ENCODE results near the gene CASK. TPM values are rescaled to one million over a fixed set of nuclear protein-coding genes. Genes with fewer than 3 reads are reported as not detected.

The CASK gene
- total and polyA plus RNA-seq, 9 of the 15 experiments (the other 6 are each of a cell fraction or from before 2014, with no cell fraction given), result 1.3 to 7.4 (median 5.2) TPM

DNA sequence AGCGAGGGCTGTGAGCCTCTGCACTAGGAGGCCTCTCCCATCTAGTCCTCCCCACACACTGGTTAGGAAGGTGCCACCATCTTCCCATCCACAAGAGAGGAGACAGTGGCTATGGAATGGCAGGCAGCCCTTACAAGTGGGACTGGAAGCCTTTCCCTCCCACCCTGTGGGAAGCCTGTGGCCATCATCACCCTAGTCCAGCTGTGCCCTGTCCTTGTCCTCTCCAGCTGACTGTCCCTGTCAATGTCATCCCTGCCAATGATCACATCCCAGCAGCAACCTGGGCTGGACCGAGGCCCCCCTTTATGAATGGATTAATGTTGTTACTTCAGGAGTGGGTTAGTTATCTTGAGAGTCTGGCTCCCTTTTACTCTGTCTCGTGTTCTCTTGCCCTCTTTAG is 423.4 kb downstream of the CASK start (continued):
- TF ChIP-seq, protein P1, sequence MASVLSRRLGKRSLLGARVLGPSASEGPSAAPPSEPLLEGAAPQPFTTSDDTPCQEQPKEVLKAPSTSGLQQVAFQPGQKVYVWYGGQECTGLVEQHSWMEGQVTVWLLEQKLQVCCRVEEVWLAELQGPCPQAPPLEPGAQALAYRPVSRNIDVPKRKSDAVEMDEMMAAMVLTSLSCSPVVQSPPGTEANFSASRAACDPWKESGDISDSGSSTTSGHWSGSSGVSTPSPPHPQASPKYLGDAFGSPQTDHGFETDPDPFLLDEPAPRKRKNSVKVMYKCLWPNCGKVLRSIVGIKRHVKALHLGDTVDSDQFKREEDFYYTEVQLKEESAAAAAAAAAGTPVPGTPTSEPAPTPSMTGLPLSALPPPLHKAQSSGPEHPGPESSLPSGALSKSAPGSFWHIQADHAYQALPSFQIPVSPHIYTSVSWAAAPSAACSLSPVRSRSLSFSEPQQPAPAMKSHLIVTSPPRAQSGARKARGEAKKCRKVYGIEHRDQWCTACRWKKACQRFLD (CRISPR knock-in tag; IDR thresholded peaks at IDR 0.05), result no peak
- TF ChIP-seq, protein P2, sequence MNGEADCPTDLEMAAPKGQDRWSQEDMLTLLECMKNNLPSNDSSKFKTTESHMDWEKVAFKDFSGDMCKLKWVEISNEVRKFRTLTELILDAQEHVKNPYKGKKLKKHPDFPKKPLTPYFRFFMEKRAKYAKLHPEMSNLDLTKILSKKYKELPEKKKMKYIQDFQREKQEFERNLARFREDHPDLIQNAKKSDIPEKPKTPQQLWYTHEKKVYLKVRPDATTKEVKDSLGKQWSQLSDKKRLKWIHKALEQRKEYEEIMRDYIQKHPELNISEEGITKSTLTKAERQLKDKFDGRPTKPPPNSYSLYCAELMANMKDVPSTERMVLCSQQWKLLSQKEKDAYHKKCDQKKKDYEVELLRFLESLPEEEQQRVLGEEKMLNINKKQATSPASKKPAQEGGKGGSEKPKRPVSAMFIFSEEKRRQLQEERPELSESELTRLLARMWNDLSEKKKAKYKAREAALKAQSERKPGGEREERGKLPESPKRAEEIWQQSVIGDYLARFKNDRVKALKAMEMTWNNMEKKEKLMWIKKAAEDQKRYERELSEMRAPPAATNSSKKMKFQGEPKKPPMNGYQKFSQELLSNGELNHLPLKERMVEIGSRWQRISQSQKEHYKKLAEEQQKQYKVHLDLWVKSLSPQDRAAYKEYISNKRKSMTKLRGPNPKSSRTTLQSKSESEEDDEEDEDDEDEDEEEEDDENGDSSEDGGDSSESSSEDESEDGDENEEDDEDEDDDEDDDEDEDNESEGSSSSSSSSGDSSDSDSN (IDR thresholded peaks at IDR 0.05; ENCODE audit: borderline replicate concordance in 1 of 2, low read depth in 2 of 2, low read length in 2 of 2), result no peak
- TF ChIP-seq TOE1 (IDR thresholded peaks at IDR 0.05; ENCODE audit: borderline replicate concordance) (no peak), TOE1 (CRISPR knock-in tag; IDR thresholded peaks at IDR 0.05; ENCODE audit: borderline replicate concordance, low read depth) (no peak), ZFP36 (IDR thresholded peaks at IDR 0.05; ENCODE audit: low read depth, low read length, partially characterized antibody) (no peak)

DNA sequence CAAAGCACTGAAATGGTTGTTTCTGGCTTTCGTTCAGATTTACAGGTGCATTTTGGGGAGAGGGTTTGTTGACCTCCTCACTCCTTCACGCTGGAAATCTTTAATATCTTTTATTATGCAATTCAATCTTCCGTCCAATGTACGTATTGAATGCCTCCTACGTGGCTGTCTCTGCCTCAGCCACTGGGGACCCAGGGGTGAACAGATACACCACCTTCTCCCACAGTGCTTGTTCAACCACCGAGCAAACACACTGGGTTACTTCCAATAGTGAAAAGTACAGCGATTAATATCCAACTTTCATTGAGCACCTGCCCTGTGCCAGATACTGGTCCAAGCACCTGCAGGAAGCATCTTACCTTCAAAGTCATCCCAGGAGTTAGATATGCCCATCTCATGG is 424.2 kb downstream of the CASK start:
- Histone ChIP-seq H3K36me3 (ENCODE audit: control insufficient read depth, insufficient read depth, low read length) (no peaks in the 10 kb centered on the region), H2AFZ (ENCODE audit: low read depth, low read length) (no peak overlapping the region), H3K4me3 (no peak overlapping the region), H3K27me3 (ENCODE audit: control insufficient read depth in 2 of 2, insufficient read depth in 2 of 2, low read length in 2 of 2) (no peaks in the 10 kb centered on the region; a peak in 1 of 5 replicates), H3K79me2 (ENCODE audit: control insufficient read depth, insufficient read depth, low read length) (no peaks in the 10 kb centered on the region), H3K4me2 (ENCODE audit: insufficient read depth, low read length) (no peak overlapping the region), H3K9ac (ENCODE audit: insufficient read depth in 1 of 2, low read depth in 2 of 2, low read length in 2 of 2) (no peak overlapping the region), H3K4me1 (replicated peaks in 1 of 2; ENCODE audit: control insufficient read depth in 2 of 2, insufficient read depth in 2 of 2, low read length in 2 of 2) (no peaks in the 10 kb centered on the region), H3K27ac (ENCODE audit: extremely low read depth, low read depth, low read length) (no peak overlapping the region), H3K9me1 (ENCODE audit: control insufficient read depth, insufficient read depth, low read length) (no peaks in the 10 kb centered on the region), H4K20me1 (replicated peaks; ENCODE audit: control insufficient read depth, insufficient read depth, low read length) (no peaks in the 10 kb centered on the region), H3K9me3 (replicated peaks; ENCODE audit: control insufficient read depth, insufficient read depth, low read depth, low read length) (no peaks in the 10 kb centered on the region)
- ATAC-seq, result no peak
- in situ Hi-C loops (cut with MboI) (no loop called here), intact Hi-C loops (cut with micrococcal nuclease) (no loop called here)
- no TSS peak for BruUV-seq (replicated peaks)
- 6% methylated on average over 7 of the region's 7 CpGs for WGBS (ENCODE audit: insufficient coverage, low coverage, missing lambda C conversion rate)
- DNase-seq (ENCODE audit: extremely low read depth in 1 of 4, low spot score in 3 of 4), result no peak
- CTCF ChIA-PET (ENCODE audit: low intra/inter-chr PET ratio), result no interaction called here
- FAIRE-seq, result no peak
- POLR2A ChIA-PET, result no interaction called here
- TF ChIP-seq PYGO2 (tag; IDR thresholded peaks at IDR 0.05), result no peak
- TF ChIP-seq, protein P3, sequence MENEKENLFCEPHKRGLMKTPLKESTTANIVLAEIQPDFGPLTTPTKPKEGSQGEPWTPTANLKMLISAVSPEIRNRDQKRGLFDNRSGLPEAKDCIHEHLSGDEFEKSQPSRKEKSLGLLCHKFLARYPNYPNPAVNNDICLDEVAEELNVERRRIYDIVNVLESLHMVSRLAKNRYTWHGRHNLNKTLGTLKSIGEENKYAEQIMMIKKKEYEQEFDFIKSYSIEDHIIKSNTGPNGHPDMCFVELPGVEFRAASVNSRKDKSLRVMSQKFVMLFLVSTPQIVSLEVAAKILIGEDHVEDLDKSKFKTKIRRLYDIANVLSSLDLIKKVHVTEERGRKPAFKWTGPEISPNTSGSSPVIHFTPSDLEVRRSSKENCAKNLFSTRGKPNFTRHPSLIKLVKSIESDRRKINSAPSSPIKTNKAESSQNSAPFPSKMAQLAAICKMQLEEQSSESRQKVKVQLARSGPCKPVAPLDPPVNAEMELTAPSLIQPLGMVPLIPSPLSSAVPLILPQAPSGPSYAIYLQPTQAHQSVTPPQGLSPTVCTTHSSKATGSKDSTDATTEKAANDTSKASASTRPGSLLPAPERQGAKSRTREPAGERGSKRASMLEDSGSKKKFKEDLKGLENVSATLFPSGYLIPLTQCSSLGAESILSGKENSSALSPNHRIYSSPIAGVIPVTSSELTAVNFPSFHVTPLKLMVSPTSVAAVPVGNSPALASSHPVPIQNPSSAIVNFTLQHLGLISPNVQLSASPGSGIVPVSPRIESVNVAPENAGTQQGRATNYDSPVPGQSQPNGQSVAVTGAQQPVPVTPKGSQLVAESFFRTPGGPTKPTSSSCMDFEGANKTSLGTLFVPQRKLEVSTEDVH (IDR thresholded peaks at IDR 0.05; ENCODE audit: low read depth, partially characterized antibody), result no peak
- no peak for TF ChIP-seq KAT8 (IDR thresholded peaks at IDR 0.05; ENCODE audit: low read depth)
- no peak for TF ChIP-seq ETS2 (tag; IDR thresholded peaks at IDR 0.05; ENCODE audit: borderline replicate concordance, poor library complexity, severe bottlenecking)
- TF ChIP-seq, protein P4, sequence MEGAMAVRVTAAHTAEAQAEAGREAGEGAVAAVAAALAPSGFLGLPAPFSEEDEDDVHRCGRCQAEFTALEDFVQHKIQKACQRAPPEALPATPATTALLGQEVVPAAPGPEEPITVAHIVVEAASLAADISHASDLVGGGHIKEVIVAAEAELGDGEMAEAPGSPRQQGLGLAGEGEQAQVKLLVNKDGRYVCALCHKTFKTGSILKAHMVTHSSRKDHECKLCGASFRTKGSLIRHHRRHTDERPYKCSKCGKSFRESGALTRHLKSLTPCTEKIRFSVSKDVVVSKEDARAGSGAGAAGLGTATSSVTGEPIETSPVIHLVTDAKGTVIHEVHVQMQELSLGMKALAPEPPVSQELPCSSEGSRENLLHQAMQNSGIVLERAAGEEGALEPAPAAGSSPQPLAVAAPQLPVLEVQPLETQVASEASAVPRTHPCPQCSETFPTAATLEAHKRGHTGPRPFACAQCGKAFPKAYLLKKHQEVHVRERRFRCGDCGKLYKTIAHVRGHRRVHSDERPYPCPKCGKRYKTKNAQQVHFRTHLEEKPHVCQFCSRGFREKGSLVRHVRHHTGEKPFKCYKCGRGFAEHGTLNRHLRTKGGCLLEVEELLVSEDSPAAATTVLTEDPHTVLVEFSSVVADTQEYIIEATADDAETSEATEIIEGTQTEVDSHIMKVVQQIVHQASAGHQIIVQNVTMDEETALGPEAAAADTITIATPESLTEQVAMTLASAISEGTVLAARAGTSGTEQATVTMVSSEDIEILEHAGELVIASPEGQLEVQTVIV (CRISPR knock-in tag; IDR thresholded peaks at IDR 0.05; ENCODE audit: borderline replicate concordance), result no peak
- no peak for TF ChIP-seq GATAD2A (IDR thresholded peaks at IDR 0.05)
